HG03135 (cell line): ENCODE measurements around the gene TMEM114.
"Not testable (repeated sequence)": the region's sequence is repeated elsewhere in the genome, so short reads cannot be mapped to it uniquely, and the experiment has no call there.

Source experiments
- ATAC-seq: cut with Tn5 transposase; IDR thresholded peaks from one replicate; pipeline ENCODE4 v1.9.1; 2021; ENCODE audit warnings: mild to moderate bottlenecking, moderate library complexity; ENCODE audit not compliant: unreplicated experiment

The TMEM114 gene

DNA sequence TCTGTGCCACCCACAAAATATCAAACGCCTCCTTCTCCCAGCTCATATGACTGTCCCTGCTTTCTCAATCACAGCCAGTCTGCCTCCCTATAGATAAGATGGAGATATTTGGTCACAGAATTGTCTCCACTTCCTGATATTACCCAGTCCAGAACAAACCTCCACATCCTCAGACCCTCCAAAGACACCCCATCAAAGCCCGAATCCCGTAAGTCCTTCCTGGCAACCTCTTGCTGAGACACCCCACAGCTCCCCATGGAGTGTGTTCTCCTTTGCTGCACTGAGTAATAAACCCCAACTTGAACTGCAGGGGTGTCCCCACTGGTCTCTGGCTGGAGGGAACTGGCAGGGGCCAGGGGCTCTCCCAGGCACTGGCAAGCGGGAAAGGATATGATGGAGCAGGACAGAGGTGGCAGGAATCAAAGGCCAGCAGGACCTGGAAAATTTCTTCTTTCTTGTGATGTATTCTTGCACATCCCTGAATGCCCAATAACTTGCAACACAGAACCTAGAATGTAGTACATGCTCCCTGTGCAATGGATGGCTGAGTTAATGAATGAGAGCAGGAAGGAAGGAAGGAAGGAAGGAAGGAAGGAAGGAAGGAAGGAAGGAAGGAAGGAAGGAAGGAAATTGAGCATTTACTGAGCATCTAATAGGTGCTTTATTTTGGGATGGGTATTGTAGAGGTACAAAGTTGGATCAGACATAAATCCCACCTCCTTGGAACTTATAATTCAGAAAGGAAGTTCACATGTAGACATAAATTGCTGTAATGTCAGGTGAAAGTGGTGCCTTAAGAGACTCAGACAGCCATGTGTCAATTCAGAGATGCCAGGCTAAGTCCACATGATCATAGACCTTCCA is 13.9 kb downstream of the TMEM114 start:
- no peak for ATAC-seq

DNA sequence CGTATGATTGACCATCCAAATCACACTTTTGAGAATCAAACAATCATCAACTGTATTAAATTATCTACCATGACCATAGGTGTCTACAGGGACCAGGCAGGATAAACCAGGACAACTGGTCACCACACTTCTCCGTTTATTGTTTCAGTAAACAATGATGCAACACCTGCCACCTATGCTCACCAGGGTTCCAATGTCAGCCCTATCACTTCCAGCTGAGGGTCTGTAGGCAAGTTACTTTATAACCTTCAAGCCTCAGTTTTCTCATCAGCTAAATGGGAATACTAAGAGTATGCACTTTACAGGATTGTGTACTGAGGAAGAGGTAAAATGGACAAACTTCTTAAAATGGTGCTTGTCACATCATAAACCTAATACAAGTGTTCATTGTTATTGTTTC is 14.9 kb downstream of the TMEM114 start:
- no peak for ATAC-seq

DNA sequence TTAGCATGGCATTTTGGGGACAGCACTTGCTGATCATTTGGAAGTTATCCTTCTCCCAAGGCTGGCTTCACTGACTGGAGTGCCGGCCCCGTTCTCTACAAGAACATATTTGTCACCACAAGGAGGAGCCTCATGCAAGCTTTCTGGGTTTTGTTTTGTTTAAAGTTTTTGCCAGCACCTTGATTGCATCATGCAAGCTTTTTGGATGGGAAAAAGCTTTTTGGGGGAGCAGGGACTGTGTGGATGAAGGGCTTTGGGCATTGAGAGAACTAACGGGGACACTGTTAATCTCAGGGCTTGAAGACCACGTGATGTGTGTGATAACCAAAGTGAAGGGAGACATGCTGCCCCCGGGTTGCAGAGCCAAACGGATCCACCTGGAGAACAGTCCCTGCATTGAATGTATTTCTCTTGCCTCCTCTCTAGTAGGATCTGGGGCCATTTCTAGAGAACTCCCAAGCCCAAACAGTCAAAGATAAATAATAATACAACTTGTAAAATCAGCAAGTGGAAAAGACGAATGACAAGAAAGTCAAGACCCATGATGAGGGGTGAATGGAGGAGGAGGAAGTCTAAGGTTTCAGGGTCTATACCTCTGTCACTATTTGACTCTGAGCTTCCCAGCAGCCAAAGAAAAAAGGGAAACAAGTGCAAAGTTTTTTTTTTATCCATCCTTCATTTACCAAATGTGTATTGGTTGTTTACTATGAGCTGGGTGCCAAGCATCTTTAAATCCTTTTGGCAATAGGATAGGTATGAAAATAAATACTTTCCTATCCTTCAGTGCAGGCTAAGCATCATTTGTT is 17.2 kb downstream of the TMEM114 start:
- no peak for ATAC-seq

DNA sequence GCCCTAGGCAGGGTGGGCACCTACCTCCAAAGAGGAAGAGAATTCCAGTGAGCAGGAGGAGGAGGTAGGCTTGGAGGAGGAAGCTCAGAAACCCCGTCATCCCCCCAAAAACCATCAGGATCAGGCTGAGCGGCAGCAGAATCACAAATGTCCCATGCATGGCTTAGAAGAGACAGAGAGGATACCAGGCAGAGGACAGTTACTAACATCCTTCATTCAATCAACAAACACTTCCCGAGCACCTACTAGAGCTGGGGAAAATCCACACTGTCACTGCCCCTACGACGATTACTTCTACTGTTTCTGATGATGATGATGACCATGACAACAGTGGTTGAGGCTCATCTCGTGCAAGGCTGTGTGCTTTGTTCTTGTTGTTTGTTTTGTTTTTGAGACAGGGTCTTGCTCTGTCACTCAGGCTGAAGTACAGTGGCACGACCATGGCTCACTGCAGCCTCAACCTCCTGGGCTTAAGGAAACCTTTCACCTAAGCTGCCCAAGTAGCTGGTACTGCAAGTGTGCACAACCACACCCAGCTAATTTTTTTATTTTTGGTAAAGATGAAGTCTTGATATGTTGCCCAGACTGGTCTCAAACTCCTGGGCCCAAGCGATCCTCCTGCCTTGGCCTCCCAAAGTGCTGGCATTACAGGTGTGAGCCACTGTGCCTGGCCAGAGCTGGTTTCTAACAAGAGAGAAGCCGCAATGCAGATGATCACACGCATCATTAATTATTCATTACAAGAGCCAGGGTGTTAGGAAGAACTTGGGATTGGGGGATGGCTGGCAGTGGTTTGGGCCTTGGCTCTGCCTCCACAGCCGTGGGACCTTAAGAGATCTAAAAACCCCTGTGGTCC is 18.0 kb downstream of the TMEM114 start:
- no peak for ATAC-seq

DNA sequence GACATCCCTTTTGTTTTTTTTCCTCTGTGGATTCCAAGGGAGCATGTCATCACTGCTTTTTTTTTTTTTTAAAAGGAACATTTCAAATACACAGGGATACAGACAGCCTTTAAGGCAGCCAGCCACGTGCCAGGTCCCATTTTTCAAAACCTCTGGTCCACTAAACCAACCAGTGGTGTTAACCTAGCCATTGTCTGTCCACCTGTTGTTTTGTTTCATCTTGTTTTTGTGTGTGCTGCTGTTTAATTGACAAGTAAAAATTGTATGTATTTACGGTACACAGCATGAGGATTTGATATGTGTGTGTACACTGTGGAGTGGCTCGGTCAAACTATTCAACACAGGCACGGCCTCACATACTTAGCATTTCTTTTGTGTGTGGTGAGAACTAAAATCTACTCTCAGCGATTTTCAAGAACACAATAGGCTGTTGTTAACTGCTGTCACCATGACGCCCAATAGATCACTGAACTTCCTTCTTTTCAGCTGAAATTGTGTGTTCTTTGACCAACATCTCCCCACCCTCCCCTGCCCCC is 19.2 kb downstream of the TMEM114 start:
- no peak for ATAC-seq

DNA sequence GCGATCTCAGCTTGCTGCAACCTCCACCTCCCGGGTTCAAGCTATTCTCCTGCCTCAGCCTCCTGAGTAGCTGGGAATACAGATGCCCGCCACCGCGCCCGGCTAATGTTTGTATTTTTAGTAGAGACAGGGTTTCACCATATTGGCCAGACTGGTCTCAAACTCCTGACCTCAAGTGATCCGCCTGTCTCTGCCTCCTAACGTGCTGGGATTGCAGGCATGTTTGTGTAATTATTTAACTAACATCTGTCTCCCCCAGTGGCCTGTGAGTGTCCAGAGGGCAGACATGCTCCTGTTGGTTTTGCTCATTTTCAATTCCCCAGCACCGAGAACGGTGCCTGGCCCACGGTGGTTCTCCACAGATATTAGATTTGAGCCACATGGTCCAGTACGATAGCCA is 19.9 kb downstream of the TMEM114 start:
- not testable (repeated sequence) for ATAC-seq

DNA sequence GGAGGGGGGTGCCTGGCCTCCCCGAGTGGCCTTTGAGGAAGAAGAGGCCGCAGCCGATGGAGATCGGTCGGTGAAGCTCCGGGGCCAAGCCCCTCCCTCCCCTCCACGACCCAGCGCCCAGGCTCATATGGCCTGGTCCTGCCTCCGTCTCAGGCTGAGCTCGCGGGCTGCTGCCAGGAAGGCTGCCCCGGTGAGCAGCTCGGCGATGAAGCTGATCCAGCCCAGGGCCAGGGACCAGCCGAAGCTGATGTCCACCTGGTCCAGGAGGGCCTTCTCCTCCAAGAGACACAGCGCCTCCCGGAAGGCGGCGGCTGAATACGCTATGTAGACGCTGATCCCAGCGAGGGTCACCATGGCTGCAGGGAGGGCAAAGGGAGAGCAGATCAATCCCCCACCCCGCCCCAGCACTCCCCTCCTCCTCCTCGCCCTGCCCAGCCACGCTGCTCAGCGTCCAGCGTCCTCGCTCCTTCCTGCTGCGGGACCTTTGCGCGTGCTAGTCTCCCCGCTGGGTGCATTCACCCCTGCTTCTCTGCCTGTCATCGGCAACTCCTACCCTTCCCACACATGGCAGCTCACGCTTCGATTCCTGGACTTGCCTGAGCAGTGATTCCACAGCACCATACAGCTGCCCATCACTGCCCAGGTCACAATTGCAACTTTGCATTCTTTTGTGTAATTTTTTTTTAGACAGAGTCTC is 20.5 kb downstream of the TMEM114 start:
- ATAC-seq = no peak

DNA sequence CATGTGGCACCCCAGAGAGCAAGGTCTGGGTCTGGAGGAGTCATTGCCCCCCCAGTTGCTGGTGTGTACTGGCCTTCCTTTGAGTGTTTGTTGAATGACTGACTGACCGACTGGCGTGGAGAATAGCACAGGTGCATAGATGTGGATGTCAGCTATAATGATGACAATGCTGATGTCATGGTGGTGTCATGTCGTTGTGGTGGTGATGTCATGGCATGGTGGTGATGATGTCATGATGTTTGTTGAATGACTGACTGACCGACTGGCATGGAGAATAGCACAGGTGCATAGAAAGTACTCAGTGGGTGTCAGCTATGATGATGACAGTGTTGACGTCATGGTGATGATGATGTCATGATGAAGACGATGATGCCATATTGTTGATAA is 22.1 kb downstream of the TMEM114 start:
- no peak for ATAC-seq

DNA sequence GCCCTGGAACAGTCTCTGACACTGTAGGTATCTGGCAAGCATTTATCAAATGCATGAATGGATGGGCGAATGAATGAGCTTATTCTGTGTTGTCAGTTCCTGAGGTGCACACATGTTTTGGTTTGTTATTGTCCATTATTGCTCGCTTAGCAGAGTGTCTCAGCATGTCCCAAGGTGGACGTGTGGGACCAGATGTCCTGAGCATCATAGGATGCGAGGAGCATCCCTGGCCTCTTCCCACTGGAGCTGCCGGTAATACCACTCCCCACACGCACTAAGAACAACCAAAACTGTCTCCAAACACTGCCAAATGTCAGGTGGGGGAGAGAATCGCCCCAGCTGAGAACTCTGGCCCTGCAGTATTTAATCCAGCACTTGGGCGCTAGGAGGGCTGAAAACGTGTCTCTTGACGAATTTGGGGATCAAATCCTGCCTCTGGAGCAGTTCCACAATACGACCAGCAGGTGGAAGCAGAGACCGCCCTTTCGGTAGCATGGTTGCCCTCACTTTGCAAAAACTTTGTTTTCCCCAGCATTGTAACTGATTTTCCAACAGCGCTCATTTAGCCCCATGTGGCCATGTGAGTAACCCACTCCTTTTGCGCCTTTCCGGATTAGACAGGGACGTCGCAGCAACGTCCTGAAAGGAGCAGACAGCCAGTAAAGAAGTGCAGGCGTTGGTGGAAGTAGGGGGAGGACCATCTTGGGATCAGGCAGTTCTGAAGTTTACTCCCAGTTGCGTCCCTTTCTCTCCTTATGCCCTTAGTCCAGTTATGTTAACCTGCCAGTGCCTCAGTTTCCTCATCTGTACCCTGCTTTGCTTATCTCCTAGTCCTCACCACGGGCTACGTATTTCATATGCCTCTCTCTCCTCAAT is 22.7 kb downstream of the TMEM114 start:
- ATAC-seq = peak; percentile 88

DNA sequence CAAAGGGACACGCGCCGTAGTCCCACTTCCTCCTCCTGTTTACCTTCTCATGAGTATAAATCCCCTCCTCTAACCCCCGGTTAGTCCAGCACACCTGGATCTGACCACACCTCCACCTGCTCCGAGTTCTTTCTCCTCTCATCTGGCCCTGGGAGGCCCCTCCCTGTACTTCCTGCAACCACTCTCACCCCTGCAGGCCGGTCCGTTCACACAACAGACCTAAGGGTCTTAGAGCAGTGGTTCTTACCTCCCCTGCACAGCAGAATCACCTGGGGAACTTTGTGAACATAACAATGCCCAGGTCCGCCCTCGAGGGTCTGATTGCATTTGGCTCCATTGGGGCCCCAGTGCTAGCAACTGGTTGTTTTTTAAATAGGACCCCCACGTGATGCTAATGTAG is 24.8 kb downstream of the TMEM114 start:
- ATAC-seq = no peak

DNA sequence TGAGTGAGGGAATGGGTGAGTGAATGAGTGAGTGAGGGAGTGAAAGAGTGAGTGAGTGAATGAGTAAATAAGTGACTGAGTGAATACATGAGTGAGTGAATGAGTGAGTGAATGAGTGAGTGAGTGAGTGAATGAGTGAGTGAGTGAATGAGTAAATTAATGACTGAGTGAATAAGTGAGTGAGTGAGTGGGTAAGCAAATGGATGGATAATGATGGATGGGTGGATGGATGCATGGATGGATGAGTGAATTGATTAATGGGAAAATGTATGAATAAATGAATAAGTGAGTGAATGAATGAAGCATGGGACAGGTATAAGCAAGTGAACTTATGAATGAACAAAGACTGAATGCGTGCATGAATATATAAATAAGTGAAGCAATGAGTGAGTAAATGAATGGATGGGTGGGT is 25.4 kb downstream of the TMEM114 start:
- ATAC-seq = no peak

DNA sequence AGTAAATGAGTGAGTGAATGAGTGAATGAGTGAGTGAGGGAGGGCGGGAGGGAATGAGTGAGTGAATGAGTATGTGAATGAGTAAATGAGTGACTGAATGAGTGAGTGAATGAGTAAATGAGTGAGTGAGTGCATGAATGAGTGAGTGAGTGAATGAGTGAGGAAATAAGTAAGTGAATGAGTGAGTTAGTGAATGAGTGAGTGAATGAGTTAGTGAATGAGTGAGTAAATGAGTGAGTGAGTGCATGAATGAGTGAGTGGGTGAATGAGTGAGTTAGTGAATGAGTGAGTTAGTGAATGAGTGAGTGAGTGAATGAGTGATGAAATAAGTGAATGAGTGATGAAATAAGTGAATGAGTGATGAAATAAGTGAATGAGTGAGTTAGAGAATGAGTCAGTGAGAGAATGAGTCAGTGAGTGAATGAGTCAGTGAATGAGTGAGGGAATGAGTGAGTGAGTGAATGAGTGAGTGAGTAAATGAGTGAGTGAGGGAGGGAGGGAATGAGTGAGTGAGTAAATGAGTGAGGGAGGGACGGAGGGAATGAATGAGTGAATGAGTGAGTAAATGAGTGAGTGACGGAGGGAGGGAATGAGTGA is 26.3 kb downstream of the TMEM114 start:
- not testable (repeated sequence) for ATAC-seq

DNA sequence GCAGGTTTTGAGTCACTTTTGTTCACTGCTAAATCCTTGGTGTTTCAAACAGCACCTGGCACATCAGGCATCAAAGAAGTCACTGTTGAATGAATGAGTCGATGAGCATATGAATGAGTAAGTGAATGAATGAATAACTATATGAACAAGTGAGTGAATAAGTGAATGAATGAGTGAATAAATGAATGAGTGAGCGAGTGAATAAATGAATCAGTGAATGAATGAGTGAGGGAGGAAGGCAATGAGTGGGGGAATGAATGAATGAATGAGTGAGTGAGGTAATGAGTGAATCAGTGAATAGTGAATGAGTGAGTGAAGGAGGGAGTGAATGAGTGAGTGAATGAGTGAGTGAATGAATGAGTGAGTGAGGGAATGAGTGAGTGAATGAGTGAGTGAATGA is 28.8 kb downstream of the TMEM114 start:
- no peak for ATAC-seq

DNA sequence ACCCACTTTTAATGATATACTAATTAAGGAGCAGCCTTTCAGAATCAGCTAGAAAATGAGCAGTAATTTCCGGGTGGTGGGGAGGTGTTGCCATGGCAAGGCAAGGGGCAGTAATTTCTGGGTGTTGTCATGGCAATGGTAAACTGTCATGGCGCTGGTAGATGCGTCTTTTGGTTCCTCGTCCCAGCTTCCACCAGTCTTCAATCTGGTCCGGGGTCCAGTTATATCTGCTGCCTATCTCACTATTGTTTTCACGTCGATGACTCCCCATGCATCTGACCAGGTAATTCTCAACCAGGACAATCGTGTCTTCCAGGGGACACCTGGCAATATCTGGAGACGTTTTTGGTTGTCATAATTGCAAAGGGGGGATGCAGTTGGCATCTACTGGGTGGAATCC is 34.9 kb downstream of the TMEM114 start:
- no peak for ATAC-seq

DNA sequence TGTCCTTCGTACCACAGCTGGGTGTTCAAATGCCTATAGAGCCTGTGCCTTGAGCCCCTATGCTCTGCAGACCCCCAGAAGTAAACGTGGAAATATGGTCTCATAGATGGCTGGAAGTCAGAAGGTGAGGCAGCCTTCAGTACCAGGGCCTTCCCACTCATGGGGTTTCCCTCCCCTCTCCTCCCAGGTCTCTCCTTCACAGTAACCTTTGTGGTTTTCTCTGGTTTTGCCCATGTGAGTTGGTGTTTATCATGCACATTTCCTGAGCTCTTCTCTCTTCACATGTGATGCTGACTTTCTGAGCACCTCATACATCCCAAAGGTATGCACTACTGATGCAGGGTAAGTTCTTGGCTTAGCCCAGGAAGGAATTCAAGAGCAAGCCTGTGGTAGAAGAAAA is 35.4 kb downstream of the TMEM114 start:
- ATAC-seq = no peak

DNA sequence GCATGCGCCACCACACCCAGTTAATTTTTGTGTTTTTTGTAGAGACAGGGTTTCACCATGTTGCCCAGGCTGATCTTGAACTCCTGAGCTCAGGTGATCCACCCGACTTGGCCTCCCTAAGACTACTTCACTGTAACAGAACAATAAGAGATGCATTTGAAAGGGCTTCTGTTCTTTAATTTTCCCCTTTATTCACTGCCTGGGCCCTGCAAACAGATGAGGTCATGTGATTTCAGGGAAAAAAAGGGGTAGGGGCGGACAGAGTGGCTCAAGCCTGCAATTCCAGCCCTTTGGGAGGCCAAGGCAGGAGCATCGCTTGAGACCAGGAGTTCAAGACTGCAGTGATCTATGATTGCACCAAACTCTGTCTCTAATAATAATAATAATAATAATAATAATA is 36.3 kb downstream of the TMEM114 start:
- ATAC-seq = no peak

DNA sequence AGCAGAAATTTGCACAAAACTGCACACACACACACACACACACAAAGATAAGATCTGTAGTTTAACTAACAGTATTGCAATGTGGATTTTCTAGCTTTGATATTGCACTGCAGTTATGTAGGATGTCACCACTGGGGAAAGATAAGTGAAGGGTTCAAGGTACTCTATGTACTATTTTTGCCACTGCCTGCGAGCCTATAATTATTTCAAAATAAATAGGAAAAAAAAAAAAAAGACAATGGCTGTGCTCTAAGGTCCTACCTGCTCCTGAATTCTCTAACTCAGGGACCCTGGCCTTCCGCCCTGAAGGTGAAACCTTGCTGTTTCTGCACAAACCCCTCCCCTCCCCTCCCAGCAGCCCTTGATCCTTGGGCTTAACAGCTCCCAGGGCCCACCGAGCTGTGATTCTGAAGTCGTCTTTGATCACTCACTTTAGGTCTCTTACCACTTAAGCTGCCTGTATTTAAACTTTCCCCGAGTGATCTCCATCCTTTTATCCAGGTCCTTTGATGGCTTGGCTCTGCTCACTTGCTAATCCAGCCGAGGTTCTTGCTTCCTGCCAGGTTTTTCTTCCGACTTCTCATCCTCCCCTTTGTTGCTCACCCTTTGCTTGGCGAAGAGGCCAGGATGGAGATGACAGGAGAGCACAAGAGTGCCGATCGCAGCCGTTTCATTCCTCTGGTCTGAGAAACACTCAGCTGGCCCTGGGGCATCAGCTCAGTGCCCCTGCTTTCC is 37.7 kb downstream of the TMEM114 start:
- no peak for ATAC-seq
